ENCODE results near the gene NEURL1B. TPM values are rescaled to one million over a fixed set of nuclear protein-coding genes. Genes with fewer than 3 reads are reported as not detected.

Gene NEURL1B
- total RNA-seq, 2 donors from 2014 or later: 20.6 to 33.6 TPM

DNA sequence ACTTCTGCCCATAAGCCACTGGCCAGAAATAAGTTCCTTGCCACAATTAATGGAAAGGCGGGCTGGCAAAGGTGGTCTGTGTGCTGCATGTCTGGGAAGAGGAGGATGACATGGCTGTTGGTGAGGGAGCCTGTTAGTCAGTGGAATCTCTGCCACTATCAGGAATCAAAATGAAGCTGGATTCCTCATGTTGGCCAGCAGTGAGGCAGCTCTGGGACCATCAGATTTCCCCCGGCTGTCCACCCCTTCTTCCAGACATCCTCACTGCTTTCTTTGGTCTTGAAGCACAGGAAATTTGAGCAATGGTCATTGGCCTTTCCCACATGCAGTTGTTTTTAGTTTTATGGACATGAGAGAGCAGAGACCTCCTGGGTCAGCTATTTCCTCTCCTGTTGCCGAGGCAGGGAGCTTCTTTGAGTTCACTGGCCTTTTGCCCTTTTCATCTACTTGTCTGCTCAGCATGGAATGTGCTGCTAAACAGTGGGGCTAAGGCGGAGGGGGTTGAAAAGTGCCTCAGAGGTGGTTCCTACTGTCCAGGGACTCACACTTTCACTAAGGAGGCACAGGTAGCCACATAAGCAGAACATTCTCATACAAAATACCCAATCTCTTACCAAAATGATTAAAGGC lies 34.8 kb upstream of the NEURL1B start:
- ATAC-seq: peak in 1 of 2 donors; percentile 23
- intact Hi-C loops (cut with DNase I): no loop called here
- DNase-seq: no peak

DNA sequence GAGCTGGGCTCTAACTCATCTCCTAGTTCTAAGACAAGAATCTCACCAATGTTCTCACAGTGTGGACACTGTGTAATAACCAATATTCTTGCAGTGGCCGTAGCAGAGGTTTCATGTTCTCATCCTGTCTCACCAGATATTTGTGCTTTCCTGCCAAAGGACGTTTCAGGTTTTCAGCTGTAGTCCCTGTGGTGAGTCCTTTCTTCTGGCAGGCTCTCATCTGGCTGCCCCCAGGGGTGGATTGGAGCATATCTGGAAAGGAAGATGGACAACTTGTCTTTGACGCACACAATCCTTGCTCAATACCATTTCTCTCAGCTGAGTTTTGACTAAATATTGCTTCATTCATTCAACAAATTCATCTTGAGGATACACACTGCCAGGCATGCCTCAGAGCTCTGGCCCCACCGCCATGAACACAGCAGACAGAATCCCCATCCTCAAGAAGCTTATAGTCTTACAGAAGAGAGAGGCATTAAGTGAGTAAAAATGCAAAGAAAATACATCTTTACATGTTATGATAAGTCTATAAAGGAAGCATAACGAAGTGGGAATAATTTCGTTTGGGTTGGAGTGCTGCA lies 33.8 kb upstream of the NEURL1B start:
- DNase-seq (peak; percentile 74), ATAC-seq (peak; percentile 41 to 68)
- intact Hi-C loops (cut with DNase I): no loop called here

DNA sequence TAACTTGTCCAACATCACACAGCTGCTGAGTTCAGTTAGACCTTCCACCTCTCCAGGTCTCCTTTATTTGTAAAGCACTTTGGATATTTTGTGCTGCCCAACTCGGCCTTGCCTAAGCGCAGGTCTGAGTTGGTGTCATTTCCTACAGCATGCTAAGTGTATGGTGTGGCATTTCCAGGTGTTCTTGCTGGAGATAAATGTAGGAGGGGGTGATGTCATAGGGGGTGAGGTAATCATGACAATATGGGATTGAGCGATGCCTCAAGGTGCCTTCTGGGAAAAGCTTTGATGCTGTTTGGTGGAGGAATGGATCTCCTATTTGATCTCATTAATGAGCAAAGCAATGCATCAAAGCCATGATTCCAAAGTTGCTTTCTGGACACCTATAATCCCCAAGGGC lies 32.3 kb upstream of the NEURL1B start:
- no peak for DNase-seq

DNA sequence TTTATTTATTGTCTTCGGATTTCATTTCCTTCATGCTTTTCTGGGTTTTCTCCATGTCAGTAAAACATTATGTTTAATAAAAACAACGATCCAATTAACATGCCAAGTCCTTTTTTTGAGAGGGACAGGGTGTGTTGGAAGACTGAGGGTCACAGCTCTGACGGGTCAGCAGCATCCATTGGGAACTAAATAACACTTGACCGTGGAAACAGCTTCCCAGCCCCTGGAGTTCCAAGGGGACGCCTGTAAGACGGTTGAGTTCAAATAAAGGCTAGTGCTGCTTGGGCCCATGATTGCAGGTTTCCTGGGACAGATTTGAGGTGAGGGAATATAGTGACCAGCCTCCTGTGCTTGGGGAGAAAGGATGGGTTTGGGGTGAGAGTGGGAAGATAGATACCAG lies 30.4 kb upstream of the NEURL1B start:
- DNase-seq (no peak), ATAC-seq (peak in 1 of 2 donors; percentile 19)
- intact Hi-C loops (cut with DNase I): no loop called here

More for the DNA sequence above, 32.3 kb upstream of the NEURL1B start:
- ATAC-seq: no peak
- intact Hi-C loops (cut with DNase I): no loop called here

DNA sequence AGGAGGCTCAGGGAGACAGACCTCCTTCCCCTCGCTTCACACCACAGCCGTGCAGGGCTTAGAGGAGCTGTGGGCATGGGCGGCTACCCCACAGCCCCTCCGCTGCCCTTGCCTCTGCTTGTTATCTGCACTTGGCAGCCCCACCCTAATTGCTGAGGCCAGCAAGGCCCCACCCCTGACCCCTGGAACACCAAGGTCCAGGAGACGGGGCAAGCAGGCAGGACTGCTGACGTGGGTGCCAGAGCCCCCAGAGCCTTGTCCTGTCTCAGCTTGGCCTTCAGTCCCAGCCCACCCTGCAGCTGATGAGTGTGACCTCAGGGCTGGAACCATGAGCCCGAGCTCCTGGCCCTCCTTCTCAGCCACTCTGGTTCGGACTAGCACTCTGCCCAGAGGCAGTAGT lies 29.1 kb upstream of the NEURL1B start:
- DNase-seq: no peak
- ATAC-seq: no peak
- intact Hi-C loops (cut with DNase I): no loop called here

DNA sequence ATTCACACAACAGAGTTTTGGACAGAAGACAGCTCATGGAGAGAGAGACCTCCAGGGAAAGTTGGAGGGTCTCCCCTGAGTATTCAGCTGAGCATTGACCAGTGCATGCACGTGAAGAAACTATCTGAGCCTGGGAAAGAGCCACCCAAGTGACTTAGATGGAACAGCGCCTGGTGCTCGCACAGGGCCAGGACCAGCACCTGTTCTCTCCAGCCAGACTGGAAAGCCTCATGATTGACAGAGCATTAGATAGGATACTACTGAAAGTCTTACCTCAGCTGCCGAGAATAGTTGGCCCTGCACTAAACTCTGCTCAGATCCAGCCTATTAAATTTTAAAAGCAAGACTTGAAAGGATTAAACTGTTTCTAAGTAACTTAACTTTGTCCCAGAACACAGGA lies 28.3 kb upstream of the NEURL1B start:
- intact Hi-C loops (cut with DNase I): no loop called here
- ATAC-seq (no peak), DNase-seq (no peak)

DNA sequence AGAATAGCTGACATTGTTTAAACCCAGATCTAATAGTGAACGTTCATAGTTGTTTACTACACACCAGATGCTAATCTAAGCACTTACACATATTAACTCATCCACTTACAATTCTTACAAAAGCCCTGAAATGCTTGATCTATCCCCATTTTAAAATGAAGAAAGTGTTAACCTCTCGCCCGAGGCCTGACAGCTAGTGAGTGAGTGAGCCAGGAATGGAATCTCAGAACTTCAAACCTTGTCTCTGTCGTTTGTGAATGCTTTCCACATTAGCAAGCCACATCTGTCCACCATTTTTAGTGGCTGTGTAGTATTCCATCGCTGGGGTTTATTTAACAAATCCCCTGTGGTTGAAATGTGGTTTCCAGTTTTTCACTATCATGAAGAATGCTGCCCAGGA lies 24.9 kb upstream of the NEURL1B start:
- ATAC-seq (no peak), DNase-seq (no peak)
- intact Hi-C loops (cut with DNase I): no loop called here

DNA sequence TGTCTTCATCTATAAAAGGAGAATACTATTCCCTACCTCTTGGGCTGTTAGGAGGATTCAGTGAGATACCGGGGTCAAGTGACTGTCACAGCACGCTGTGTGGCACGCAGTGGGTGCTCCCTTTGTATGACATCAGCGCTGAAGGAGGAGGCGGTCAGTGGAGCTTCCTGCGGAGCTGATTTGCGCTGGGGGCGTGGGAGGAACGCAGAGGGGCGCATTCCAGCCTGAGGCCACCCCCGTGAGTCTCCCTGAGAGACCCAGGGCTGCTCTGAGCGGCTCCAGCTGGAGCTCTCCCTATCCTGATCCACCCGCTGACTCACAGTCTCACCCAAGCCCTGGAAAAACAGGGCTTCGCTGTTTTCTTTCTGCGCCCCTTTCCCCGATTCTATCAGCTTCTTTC lies 24.3 kb upstream of the NEURL1B start:
- DNase-seq: peak; percentile 83
- ATAC-seq: peak; percentile 94 to 96
- intact Hi-C loops (cut with DNase I): no loop called here

DNA sequence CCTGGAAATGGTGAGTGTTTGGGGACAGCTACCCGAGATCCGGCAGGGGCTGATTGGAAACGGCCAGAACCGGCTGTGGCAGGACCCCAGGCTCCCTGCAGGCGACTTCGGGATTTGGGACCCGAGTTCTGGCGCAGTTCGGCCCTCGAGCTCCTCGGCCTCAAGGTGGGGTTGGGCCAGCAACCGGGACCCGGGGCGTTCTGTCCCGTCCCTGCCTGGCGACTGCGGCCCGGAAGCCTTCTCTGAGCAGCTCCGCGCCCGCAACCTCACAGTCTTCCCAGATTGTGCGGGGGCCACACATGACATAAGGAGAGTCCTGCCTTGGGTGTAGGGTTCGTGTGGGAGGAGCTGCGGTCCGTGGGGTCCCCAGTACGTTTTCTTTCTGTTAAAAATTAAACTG lies 23.2 kb upstream of the NEURL1B start:
- DNase-seq (no peak), ATAC-seq (no peak)
- intact Hi-C loops (cut with DNase I): no loop called here

DNA sequence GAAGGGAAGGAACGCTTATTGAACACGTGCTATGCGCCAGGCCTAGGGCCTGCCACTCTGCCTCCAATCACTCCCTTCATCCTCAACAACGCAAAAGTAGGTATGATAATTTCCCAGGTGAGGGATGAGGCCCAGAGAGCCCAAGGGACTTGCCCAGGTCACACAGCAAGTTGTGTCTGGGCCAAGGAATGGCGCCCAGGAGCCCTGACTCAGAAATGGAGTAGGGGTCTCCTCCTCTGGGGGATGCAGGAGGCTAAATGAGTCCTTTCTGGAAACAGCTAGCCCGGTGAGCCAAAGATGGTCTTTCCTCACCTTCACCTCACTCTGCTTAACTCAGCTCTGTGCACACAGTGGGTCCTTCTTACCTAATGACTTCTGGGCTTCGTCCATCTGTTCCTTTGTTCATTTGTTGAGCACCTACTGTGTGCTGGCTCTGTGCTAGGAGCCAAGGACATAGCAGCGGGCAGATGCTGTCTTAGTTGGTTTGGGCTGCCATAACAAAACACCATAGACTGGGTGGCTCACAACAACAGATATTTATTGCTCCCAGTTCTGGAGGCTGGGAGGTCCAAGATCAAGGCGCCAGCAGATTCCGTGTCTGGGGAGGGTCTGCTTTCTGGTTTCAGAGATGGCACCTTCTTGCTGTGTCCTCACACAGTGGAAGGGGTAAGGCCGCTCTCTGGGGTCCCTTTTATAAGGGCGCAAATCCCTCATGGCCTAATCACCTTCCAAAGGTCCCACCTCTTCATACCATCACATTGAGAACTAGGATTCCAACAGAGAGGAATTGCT lies 22.3 kb upstream of the NEURL1B start:
- intact Hi-C loops (cut with DNase I): no loop called here
- DNase-seq (no peak), ATAC-seq (no peak)

DNA sequence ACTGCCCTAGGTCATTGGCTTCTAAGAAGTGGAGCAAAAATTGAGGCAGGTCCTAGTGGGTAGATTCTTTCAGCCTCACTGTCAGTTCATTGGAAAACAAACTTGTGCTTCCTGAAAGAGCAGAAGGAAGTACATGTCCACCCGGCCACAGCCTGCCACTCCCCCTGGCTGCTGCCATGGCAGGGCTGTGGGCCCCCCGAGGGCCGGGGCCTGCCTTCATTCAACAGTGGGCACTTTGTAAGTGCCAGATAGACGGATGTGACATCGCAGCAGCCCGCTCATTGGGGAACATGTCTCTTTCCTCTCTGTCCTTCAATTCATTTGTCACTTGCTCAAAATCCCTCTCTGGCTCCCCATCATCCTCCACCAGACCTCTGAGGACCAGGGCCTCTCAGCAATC lies 20.6 kb upstream of the NEURL1B start:
- no peak for ATAC-seq
- DNase-seq: no peak
- intact Hi-C loops (cut with DNase I): no loop called here

DNA sequence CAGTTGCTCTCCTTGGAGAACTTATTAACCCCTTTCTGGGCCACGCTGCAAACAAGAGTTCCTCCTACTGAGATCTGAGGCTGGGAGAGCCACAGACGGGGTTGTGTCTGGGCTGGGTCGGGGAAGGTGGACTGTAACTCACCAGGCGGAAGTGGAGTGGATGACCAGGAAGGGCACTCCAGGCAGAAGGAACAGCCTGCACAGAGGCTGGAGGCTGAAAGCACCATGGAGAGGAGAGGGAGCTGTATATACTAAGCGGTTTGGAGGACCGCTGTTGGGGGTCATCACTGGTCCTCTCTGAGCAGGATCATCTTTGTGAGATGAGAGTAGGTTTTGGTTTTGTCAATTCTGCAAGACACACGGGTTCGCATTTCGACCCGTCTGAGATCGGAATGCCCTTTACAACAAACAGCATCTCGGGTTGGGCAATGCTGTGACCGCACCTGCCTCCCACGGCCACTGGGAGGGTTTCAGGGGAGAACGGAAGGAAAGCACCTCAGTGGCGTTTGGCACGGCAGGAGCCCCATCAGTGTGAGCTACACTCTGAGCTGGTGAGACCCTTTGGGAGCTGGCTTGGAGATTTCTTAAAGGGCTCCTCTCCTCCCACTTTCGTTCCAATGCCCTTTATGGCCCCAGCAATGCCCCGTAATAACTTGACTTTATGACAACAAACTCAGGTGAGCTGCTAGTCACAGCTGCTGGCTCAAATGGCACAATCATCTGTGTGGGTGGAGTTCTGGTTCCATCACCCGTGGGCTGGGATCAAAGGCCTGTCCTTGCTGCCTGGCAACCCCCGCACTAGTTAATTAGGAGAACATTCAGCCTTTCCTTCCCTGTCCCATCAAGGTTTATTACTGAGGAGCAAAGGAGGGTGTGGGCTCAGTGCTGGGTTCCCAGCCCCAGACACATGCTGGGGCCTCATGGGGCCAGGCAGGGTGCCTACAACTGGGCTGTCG lies 18.7 kb upstream of the NEURL1B start:
- DNase-seq (no peak), ATAC-seq (no peak)
- intact Hi-C loops (cut with DNase I): no loop called here

DNA sequence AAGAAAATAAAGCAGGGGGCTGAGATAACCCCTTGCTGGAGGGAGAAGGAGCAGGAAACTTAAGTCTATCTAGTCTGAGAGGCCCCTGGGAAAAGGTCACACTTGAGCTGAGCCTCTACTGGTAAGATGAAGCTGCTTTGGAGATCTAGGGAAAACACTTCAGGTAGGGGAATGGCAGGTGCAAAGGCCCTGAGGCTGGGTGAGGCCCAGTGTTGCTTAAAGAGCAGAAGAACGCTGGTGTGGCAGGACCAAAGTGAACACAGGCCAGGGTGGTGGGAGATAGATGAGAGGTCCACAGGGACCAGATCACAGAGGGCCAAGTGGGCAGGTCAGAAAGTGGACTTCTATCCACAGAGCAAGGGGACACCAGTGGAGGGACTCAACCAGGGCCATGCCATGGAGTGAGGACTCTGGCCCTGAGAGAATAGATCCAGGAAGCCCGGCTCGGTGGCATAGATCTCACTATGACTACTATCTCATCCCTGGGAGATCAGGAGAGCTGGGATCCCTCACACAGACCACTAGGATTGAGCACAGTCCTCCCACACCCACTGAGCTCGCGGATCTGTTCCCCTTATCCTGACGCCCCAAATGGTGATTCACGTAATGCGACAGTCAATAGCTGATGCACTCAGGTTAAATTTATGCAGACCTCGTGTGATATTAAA lies 17.6 kb upstream of the NEURL1B start:
- intact Hi-C loops (cut with DNase I): no loop called here
- ATAC-seq (no peak), DNase-seq (no peak)

DNA sequence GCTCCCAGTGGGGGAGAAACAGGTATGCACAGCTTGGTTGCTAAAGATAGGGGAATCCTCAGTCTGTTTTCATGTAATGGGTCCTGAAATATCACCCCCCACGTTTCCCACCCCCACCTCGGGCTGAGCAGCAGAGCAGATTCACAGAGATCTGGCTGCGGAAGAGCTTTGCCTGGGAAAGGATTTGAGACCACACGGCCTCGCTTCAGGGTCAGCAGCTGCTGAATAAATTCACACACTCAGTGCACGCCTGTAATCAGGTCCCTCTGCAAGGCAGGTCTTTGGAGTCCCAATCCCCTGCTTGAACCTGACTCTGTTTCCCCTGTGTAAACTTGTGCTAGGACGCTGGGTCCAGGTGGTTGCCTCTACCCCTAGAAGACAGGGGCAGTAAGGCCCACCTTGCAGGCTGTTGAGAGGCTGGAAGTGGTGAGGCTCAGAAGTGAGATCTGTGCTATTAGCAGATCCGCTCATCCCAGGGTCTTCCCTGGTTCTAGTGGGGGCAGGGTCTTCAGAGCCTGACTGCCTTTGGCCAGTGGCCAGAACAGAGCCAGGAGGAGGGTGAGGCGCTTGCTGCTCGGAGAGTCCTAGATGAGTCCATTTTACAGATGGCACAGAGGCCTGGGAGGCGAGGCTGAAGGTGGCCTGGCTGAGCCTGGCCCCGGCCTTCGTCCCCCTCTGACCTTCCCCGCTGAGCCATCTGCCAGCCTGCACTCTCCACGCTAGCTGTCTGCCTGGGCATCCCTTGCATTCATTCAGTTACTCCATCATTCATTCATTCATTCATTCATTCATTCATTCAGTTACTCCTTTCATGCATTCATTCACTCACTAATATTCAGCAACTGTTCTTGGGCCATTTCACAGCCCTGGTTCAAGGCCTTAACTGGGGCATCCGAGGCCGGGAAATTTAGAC lies 16.7 kb upstream of the NEURL1B start:
- intact Hi-C loops (cut with DNase I): no loop called here
- DNase-seq (no peak), ATAC-seq (no peak)

DNA sequence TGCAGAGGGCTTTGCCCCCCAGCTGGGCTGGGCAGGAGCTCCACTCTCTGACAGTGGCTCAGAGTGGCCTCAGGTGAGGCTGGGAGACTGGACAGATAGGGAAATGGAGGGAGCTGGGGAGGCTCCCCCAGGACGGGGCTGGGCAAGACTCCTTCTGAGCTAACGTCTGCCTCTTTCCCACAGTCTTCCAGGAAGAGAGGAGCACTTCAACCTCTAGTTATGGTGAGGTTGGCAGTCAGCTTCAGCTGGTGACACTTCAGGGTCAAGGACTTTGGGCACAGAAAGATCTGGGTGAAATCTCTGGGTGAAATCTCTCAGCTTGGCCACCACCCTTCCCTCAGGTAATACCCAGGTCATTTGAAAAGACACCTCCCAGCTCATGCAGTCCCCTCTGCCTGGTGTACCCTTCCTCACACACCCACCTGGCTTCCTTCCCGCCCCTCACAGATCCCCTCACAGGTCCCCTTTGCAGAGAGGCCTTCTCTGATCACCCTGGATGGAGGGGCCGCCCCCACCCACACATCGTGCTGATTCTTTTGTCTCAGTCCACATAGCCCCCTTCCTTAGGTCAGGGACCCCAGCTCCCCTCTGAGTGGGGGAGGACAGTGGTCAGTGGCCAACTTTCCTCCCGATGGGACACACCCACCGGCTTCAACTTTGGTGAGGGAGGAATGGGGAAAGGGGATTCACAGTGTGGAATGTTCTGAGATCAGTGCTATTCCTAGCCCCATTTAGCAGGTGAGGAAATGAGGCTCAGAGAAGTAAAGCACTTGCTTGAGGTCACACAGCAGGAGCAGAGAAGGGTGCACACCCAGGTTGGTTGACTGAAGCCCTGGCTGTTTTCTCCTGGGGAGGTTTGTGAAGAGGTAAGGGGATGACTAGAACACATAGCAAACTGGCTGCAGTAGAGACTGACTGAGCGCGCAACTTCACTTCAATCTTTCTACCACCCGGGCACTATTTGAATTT lies 15.8 kb upstream of the NEURL1B start:
- intact Hi-C loops (cut with DNase I): no loop called here
- no peak for DNase-seq
- no peak for ATAC-seq

DNA sequence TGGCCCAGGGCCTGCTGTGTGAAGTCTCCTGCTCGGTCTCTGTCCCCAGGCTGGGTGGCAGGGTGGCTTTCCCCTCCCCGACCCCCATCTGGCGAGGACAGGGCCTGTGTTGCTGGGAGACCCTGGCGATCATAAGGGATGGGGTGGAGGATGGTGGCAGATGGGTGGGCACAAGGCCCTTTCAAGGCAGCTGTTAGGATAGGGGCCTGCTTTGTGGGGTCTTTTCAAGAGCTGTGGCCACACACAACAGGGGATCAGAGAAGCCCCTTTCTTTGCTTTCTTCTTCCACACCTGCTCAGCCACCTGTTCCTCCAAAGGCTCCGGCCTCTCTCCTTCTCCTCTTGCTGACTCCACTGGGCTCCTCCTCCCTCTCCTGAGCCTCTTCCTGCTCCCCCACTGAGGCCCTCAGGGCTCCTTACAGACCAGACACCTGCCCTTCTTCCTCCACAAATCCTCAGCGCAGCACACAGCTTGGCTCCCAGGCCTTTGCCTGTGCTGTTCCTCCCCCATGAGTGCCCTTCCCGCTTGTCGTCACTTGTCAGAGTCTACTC lies 15.0 kb upstream of the NEURL1B start:
- ATAC-seq: no peak
- intact Hi-C loops (cut with DNase I): no loop called here
- DNase-seq: no peak

DNA sequence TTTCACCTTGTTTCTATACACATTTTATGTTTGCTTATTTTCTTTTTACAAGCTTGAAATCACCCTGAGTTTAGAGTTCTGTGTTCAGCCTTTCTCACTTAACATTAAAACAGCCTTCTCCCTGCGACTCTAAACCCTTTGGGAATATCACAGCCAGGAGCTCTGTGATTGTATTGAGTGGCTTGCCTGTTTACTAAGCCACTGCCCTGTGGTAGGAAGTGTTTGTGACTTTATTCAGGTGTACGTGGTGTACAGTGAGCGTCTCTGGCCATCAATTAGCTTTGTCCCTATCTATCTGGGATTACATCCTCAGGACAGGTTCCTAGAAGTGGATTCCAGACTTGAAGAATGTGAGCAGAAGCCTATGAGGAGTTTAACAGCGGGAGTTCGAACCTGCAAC lies 11.0 kb upstream of the NEURL1B start:
- intact Hi-C loops (cut with DNase I): no loop called here
- no peak for DNase-seq

More for the DNA sequence above, 11.0 kb upstream of the NEURL1B start:
- ATAC-seq: no peak

Measured in left cardiac atrium (tissue), 4 donors.